RWPE1 (cell line): Measurements from ENCODE around the gene PTK6.

ENCODE experiments used
- CTCF ChIA-PET: fragments of 350-600 bp; sonication (Branson Sonifier 250); formaldehyde crosslinking; extraction: SDS; loops from one replicate; lab custom pipeline; 2021; lab: Yijun Ruan, JAX
- POLR2A ChIA-PET: fragments of 400-600 bp; formaldehyde crosslinking; extraction: SDS; loops from one replicate; lab custom pipeline; 2020; ENCODE audit warnings: antibody characterized with exemption; ENCODE audit not compliant: low non-redundant PET; lab: Yijun Ruan, JAX
- DNase-seq: peaks from one replicate; pipeline ENCODE4 v3.0.0; 2012; ENCODE audit warnings: low spot score
- H3K27ac ChIP-seq: fragments of 450-650 bp; 2 replicates; pipeline ENCODE4 v1.5.1; 2017
- CTCF ChIP-seq: fragments of 450-650 bp; conservative IDR thresholded peaks from 2 replicates; pipeline ENCODE4 v1.5.1; 2017; ENCODE audit warnings: low read depth, mild to moderate bottlenecking

PTK6 gene

GRCh38 chr20:63558804-63559484 lies 21.8 kb upstream of the PTK6 start:
- DNase-seq: no peak
- TF ChIP-seq CTCF: no peak
- peak overlapping the region; percentile 10 for H3K27ac ChIP-seq
- ChIA-PET CTCF (interaction anchor here (0.6 to 1.0 kb wide), 4 partner anchors 20 to 505 kb away, joined by 3 to 4 read pairs (median 3); no protein-coding TSS in a partner anchor), POLR2A (no interaction called here)

DNA sequence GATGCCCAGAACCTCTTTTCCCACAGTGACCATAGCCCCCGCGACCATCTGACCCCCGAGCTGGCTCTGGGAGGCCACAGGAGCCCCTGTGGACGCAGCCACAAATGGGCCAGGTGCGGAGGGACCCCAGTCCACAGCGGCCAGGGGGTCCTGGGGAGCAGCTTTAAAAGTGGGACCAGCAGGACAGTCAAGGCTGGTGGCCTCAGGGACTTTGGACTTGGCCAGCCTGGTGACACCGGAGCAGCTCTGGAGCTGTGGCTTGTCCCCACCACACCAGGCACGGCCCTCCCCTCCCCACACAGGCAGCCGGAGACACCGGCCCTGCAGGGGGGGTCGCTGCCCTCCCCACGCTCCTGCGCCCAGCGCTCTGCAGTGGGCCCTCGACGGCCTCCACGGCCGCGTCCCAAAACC lies 20.3 kb upstream of the PTK6 start:
- ChIA-PET POLR2A (interaction anchor here (0.6 kb wide), 1 partner anchor 311 kb away, joined by 3 read pairs; no protein-coding TSS in a partner anchor), CTCF (interaction anchor here (0.6 to 1.4 kb wide), 2 partner anchors 18 to 20 kb away, joined by 3 to 4 read pairs; partner anchors contain the start of gene PTK6)
- DNase-seq: no peak
- H3K27ac ChIP-seq: peak overlapping the region; percentile 63
- no peak for TF ChIP-seq CTCF

- no peak for TF ChIP-seq CTCF
- POLR2A ChIA-PET: interaction anchor here (0.6 kb wide), 1 partner anchor 311 kb away, joined by 3 read pairs; no protein-coding TSS in a partner anchor
- CTCF ChIA-PET: interaction anchor here (0.6 to 1.4 kb wide), 2 partner anchors 18 to 19 kb away, joined by 3 to 4 read pairs; partner anchors contain the start of gene PTK6
- no peak for DNase-seq
- peak overlapping the region; percentile 63 for H3K27ac ChIP-seq
Observed at GRCh38 chr20:63556873-63557478, 19.8 kb upstream of the PTK6 start.

DNA sequence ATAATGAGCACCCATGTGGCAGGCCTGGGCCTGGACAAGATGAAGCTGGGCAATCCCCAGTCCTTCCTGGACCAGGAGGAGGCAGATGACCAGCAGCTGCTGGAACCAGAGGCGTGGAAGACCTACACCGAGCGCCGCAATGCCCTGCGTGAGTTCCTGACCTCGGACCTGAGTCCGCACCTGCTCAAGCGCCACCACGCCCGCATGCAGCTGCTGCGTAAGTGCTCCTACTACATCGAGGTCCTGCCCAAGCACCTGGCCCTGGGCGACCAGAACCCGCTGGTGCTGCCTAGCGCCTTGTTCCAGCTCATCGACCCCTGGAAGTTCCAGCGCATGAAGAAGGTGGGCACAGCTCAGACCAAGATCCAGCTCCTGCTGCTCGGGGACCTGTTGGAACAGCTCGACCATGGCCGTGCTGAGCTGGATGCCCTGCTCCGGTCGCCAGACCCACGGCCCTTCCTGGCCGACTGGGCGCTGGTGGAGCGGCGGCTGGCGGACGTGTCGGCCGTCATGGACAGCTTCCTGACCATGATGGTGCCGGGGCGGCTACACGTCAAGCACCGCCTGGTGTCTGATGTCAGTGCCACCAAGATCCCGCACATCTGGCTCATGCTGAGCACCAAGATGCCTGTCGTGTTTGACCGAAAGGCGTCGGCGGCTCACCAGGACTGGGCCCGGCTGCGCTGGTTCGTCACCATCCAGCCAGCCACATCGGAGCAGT lies 18.6 kb upstream of the PTK6 start:
- POLR2A ChIA-PET: interaction anchor here (1.7 kb wide), 1 partner anchor 14 kb away, joined by 4 read pairs; no protein-coding TSS in a partner anchor
- CTCF ChIA-PET: interaction anchor here (0.5 to 1.4 kb wide), 4 partner anchors 18 to 181 kb away, joined by 3 to 4 read pairs (median 4); partner anchors contain the start of genes HELZ2 and PTK6
- peak overlapping the region; percentile 63 for H3K27ac ChIP-seq
- DNase-seq: no peak
- no peak for TF ChIP-seq CTCF

DNA sequence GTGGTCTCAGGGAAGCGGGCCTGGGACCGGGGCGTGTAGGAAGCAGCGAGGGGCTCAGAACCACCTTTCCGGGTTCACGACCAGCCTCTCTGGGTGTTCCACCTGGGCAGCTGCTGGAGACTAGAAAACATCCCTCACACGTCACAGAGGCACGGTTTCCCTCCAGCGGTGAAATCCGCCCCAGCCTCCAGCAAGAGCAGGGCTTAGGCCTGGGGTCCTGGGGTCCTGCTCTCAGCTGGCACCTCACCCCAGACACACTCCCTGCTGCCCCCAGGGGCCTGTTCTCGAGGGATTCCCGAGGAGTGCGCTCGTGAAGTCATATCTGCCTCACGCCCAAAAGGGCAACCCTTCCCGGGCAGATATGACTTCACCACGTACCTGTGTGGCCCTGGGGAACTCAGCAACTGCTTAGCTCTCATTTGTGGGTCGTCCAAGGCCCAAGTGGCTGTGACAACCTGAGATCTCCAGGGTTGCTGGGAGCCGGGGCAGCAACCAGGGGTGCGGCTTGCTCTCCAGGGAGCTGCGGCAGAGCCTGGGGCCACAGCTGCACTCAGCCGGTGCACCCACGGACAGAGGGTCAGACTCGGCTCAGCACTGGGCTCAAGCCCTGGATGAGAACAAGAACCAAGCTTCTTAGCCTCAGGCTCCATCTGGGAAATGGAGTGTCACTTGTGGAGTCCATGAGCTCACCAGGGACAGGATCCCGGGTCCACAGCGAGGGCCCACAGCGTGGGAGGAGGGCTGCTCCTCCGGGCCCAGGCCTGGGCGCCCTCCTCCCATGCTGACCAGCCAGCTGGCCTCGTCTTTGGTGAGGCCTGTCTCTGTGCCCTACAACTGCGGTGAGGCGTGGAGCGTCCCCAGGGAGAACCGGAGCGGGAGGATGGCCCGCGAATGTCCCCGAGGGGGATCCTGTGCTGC lies 17.4 kb upstream of the PTK6 start:
- no peak for DNase-seq
- H3K27ac ChIP-seq: peak overlapping the region; percentile 63
- POLR2A ChIA-PET: interaction anchor here (1.7 kb wide), 1 partner anchor 13 kb away, joined by 4 read pairs; no protein-coding TSS in a partner anchor
- TF ChIP-seq CTCF: no peak
- CTCF ChIA-PET: interaction anchor here (0.6 to 1.3 kb wide), 6 partner anchors 9 to 355 kb away, joined by 3 to 4 read pairs (median 3); partner anchors contain the start of genes HELZ2 and RTEL1
